IMR-90 (cell line): ENCODE data around the gene RMND1. TPM values are rescaled to one million over a fixed set of nuclear protein-coding genes. Genes with fewer than 3 reads are reported as not detected.
A peak's percentile ranks its signal among the peaks of the same experiment; 100 is the strongest.

Source experiments
- ATAC-seq: fragments of 200-7000 bp; cut with Tn5 transposase; 2 replicates; pipeline ENCODE4 v1.9.1; 2020; ENCODE audit warnings: low read depth, mild to moderate bottlenecking, moderate library complexity
- BruUV-seq: library from RNA; stranded (reverse); fragments of 400-500 nt; replicated peaks from 2 replicates; lab custom pipeline; 2021; lab: Mats Ljungman, UMichigan
- CTCF ChIA-PET: fragments of 300-600 bp; formaldehyde crosslinking; extraction: SDS; loops from one replicate; lab custom pipeline; 2021; ENCODE audit warnings: antibody characterized with exemption; lab: Yijun Ruan, JAX
- POLR2A ChIA-PET: fragments of 300-600 bp; sonication (Branson Sonifier 250); formaldehyde crosslinking; loops from one replicate; lab custom pipeline; 2022; ENCODE audit warnings: antibody characterized with exemption; ENCODE audit not compliant: unreplicated experiment; lab: Charles Lee
- DNase-seq: peaks from one replicate; pipeline ENCODE4 v3.0.0; 2013
- H2AFZ ChIP-seq: replicated peaks from 2 replicates; pipeline ENCODE3; 2013; ENCODE audit warnings: low read length, mild to moderate bottlenecking; ENCODE audit not compliant: poor library complexity
- H2AK5ac ChIP-seq: 2 replicates; pipeline ENCODE4 v1.6.1; 2013; ENCODE audit warnings: low read depth, low read length, inconsistent platforms
- H2AK9ac ChIP-seq: replicated peaks from 2 replicates; pipeline ENCODE3; 2013; ENCODE audit warnings: mild to moderate bottlenecking, low read depth, low read length, moderate library complexity; ENCODE audit not compliant: poor library complexity
- H2BK120ac ChIP-seq: 2 replicates; pipeline ENCODE4 v1.6.1; 2013; ENCODE audit warnings: low read depth, low read length, inconsistent platforms
- H2BK15ac ChIP-seq: 3 replicates; pipeline ENCODE4 v1.6.1; 2013; ENCODE audit warnings: low read depth, low read length, inconsistent platforms
- H2BK20ac ChIP-seq: 2 replicates; pipeline ENCODE4 v1.6.1; 2013; ENCODE audit warnings: low read depth, mild to moderate bottlenecking, inconsistent platforms, low read length, moderate library complexity
- H2BK5ac ChIP-seq: 2 replicates; pipeline ENCODE4 v1.6.1; 2013; ENCODE audit warnings: mild to moderate bottlenecking, low read depth, low read length, inconsistent platforms; ENCODE audit not compliant: poor library complexity, severe bottlenecking
- H3K14ac ChIP-seq: replicated peaks from 2 replicates; pipeline ENCODE4 v1.6.1; 2013; ENCODE audit warnings: low read depth, low read length, inconsistent platforms
- H3K18ac ChIP-seq: 2 replicates; pipeline ENCODE4 v1.6.1; 2013; ENCODE audit warnings: low read depth, low read length, control low read depth
- H3K23ac ChIP-seq: 2 replicates; pipeline ENCODE4 v1.6.1; 2013; ENCODE audit warnings: low read depth, low read length, inconsistent platforms
- H3K27ac ChIP-seq: 2 replicates; pipeline ENCODE4 v1.5.1; 2013; ENCODE audit warnings: mild to moderate bottlenecking, control low read depth, low read length; ENCODE audit not compliant: insufficient read depth
- H3K27me3 ChIP-seq: 2 replicates; pipeline ENCODE4 v1.6.1; 2013; ENCODE audit warnings: low read length; ENCODE audit not compliant: control insufficient read depth, insufficient read depth
- H3K36me3 ChIP-seq: 2 replicates; pipeline ENCODE4 v1.6.1; 2013; ENCODE audit warnings: low read length, mixed read lengths; ENCODE audit not compliant: control insufficient read depth, insufficient read depth
- H3K4ac ChIP-seq: 2 replicates; pipeline ENCODE4 v1.6.1; 2013; ENCODE audit warnings: low read depth, low read length, inconsistent platforms
- H3K4me1 ChIP-seq: 2 replicates; pipeline ENCODE4 v1.6.1; 2013; ENCODE audit warnings: low read length, mixed read lengths; ENCODE audit not compliant: control insufficient read depth, insufficient read depth
- H3K4me2 ChIP-seq: 2 replicates; pipeline ENCODE4 v1.6.1; 2013; ENCODE audit warnings: low read depth, mild to moderate bottlenecking, control low read depth, low read length, moderate library complexity
- H3K4me3 ChIP-seq: 2 replicates; pipeline ENCODE4 v1.5.1; 2013; ENCODE audit warnings: low read depth, mild to moderate bottlenecking, control low read depth, low read length, moderate library complexity; ENCODE audit not compliant: insufficient read depth
- H3K56ac ChIP-seq: 2 replicates; pipeline ENCODE4 v1.6.1; 2013; ENCODE audit warnings: low read length, inconsistent platforms; ENCODE audit not compliant: insufficient read depth; ENCODE audit errors: extremely low read depth
- H3K79me1 ChIP-seq, 2 experiments: 2 replicates each; pipeline ENCODE4 v1.6.1; 2013; ENCODE audit warnings: low read length in 2 of 2, inconsistent platforms in 1 of 2, low read depth in 1 of 2
- H3K9ac ChIP-seq: 2 replicates; pipeline ENCODE4 v1.6.1; 2013; ENCODE audit warnings: low read depth, low read length, control low read depth
- H3K9me1 ChIP-seq: 2 replicates; pipeline ENCODE4 v1.6.1; 2013; ENCODE audit warnings: low read length, inconsistent platforms; ENCODE audit not compliant: insufficient read depth
- H3K9me3 ChIP-seq: 2 replicates; pipeline ENCODE4 v1.6.1; 2013; ENCODE audit warnings: low read length; ENCODE audit not compliant: control insufficient read depth, insufficient read depth
- H4K20me1 ChIP-seq: 2 replicates; pipeline ENCODE4 v1.6.1; 2013; ENCODE audit warnings: low read length, inconsistent platforms; ENCODE audit not compliant: insufficient read depth
- H4K5ac ChIP-seq: 2 replicates; pipeline ENCODE4 v1.6.1; 2013; ENCODE audit warnings: mild to moderate bottlenecking, low read depth, low read length, control low read depth
- H4K8ac ChIP-seq, 2 experiments: 2 replicates each; pipeline ENCODE4 v1.6.1; 2013; ENCODE audit warnings: low read depth in 2 of 2, low read length in 2 of 2, control low read depth in 1 of 2, inconsistent platforms in 1 of 2
- H4K91ac ChIP-seq: 2 replicates; pipeline ENCODE4 v1.6.1; 2013; ENCODE audit warnings: low read depth, low read length, inconsistent platforms; ENCODE audit not compliant: insufficient read depth
- BHLHE40 ChIP-seq: fragments of 150-350 bp; IDR thresholded peaks from 2 replicates; pipeline ENCODE4 v1.6.1; 2016; ENCODE audit warnings: mild to moderate bottlenecking, low read depth, low read length
- CEBPB ChIP-seq: IDR thresholded peaks from 2 replicates; pipeline ENCODE4 v1.6.1; 2012; ENCODE audit warnings: low read depth, low read length, improper control_type of control experiment
- CHD1 ChIP-seq: IDR thresholded peaks from 2 replicates; pipeline ENCODE4 v1.6.1; 2012; ENCODE audit warnings: low read depth, low read length, improper control_type of control experiment
- ELK1 ChIP-seq: fragments of 150-350 bp; IDR thresholded peaks from 2 replicates; pipeline ENCODE4 v1.6.1; 2016; ENCODE audit warnings: low read depth, mild to moderate bottlenecking, low read length, moderate library complexity, borderline replicate concordance
- FOS ChIP-seq: fragments of 150-350 bp; IDR thresholded peaks from 2 replicates; pipeline ENCODE4 v1.6.1; 2016; ENCODE audit warnings: low read depth, low read length
- MAFK ChIP-seq: IDR thresholded peaks from 2 replicates; pipeline ENCODE4 v1.6.1; 2012; ENCODE audit warnings: low read depth, low read length, improper control_type of control experiment
- MAZ ChIP-seq: IDR thresholded peaks from 2 replicates; pipeline ENCODE4 v1.6.1; 2012; ENCODE audit warnings: low read depth, mild to moderate bottlenecking, low read length, improper control_type of control experiment, moderate library complexity, borderline replicate concordance
- MXI1 ChIP-seq: IDR thresholded peaks from 2 replicates; pipeline ENCODE4 v1.6.1; 2012; ENCODE audit warnings: low read depth, mild to moderate bottlenecking, low read length, moderate library complexity, borderline replicate concordance
- NFE2L2 ChIP-seq: fragments of 150-350 bp; IDR thresholded peaks from 2 replicates; pipeline ENCODE4 v1.6.1; 2016; ENCODE audit warnings: low read depth, mild to moderate bottlenecking, low read length
- POLR2A ChIP-seq: IDR thresholded peaks from 2 replicates; pipeline ENCODE4 v1.6.1; 2012; ENCODE audit warnings: mild to moderate bottlenecking, low read depth, low read length
- RAD21 ChIP-seq: IDR thresholded peaks from 2 replicates; pipeline ENCODE4 v1.6.1; 2012; ENCODE audit warnings: low read length, improper control_type of control experiment
- RCOR1 ChIP-seq: IDR thresholded peaks from 2 replicates; pipeline ENCODE4 v1.6.1; 2012; ENCODE audit warnings: mild to moderate bottlenecking, low read length, improper control_type of control experiment; ENCODE audit not compliant: insufficient replicate concordance
- RFX5 ChIP-seq: IDR thresholded peaks from 2 replicates; pipeline ENCODE4 v1.8.0; 2012; ENCODE audit warnings: low read depth, mild to moderate bottlenecking, low read length, moderate library complexity
- SMC3 ChIP-seq: fragments of 150-350 bp; IDR thresholded peaks from 2 replicates; pipeline ENCODE4 v1.6.1; 2016; ENCODE audit warnings: low read depth, mild to moderate bottlenecking, antibody characterized with exemption, low read length, moderate library complexity
- USF2 ChIP-seq: fragments of 150-350 bp; IDR thresholded peaks from 2 replicates; pipeline ENCODE4 v1.6.1; 2017; ENCODE audit warnings: mild to moderate bottlenecking, antibody characterized with exemption, low read length, low read depth
- WGBS, 2 experiments: methylation state at CpG; one replicate each; pipeline versions ENCODE4 v1.1.5 to v1.1.7; 2013; ENCODE audit warnings: missing lambda C conversion rate in 2 of 2; ENCODE audit not compliant: insufficient read length in 1 of 2; ENCODE audit errors: extremely low coverage in 2 of 2; 5-methylcytosine and 5-hydroxymethylcytosine counted together
- dilution Hi-C: fragments of 300-500 bp; cut with HindIII; formaldehyde crosslinking; loops from one replicate; pipeline ENCODE4 v1.14.3; 2018; ENCODE audit warnings: low sequenced_read_pairs; ENCODE audit not compliant: unreplicated experiment
- in situ Hi-C: fragments of 300-500 bp; cut with MboI; formaldehyde crosslinking; loops from 3 replicates; pipeline ENCODE4 v1.14.3; 2019; ENCODE audit warnings: low sequenced_read_pairs, inconsistent platforms, mixed read lengths
- intact Hi-C: fragments of 100-400 bp; cut with micrococcal nuclease; formaldehyde crosslinking; loops from 2 replicates; pipeline ENCODE4 v1.10.0; 2022
- polyA plus RNA-seq, 3 experiments: library from polyadenylated mRNA; depleted of rRNA; stranded (reverse); fragments of >200 nt; gene quantifications; 2 replicates each; pipeline ENCODE4 v1.2.3, GENCODE V29; 2012; ENCODE audit warnings: low replicate concordance in 1 of 3
- total RNA-seq: library from RNA; depleted of rRNA; stranded (reverse); fragments of >200 nt; gene quantifications from 2 replicates; pipeline ENCODE4 v1.2.3, GENCODE V29; 2012
- TF ChIP-seq, protein P1 (sequence below): conservative IDR thresholded peaks from 2 replicates; pipeline ENCODE4 v1.5.1; 2012; ENCODE audit warnings: mild to moderate bottlenecking, low read depth, low read length, improper control_type of control experiment

The RMND1 gene
- total and polyA plus RNA-seq, 2 of the 4 experiments (the other 2 are of a cell fraction): 13.1 to 24.6 TPM

DNA sequence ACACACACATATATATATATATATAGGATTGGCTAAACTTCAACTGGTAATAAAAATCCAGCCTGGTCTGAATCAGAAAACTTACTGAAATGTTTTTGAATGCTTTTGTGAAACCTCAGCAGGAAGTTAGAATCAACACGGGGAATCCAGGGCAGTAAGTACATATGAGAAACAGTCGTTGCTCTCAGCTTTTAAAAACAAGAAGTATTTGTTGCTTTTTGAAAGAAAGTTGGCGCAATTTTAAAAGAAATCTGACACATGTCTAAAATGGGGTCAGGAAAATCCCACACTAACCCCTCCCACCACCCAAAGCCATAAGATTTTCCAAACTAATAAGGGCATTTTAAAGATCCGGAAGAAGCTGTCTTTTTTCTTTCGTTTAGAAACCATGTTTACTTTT lies 30.4 kb upstream of the RMND1 start:
- Histone ChIP-seq H3K36me3 (no peaks in the 10 kb centered on the region), H4K8ac (peak overlapping the region; percentile 37 to 92; a peak in 3 of 4 replicates), H3K23ac (no peak overlapping the region), H2BK15ac (no peak overlapping the region), H4K5ac (peak overlapping the region; percentile 72; the same call in 1 of the 2 replicates), H3K9ac (peak overlapping the region; percentile 66; the same call in 1 of the 2 replicates), H3K27me3 (no peaks in the 10 kb centered on the region), H3K18ac (peak overlapping the region; percentile 57; the same call in 1 of the 2 replicates), H3K9me1 (0 out of 2 replicates have a peak, but pooled peaks cover 3% of the 10 kb centered on the region), H3K4ac (peak overlapping the region; percentile 65; the same call in 1 of the 2 replicates), H2AK5ac (no peak overlapping the region), H3K27ac (0 out of 2 replicates have a peak overlapping the region, but pooled peaks have one; percentile 3), H3K79me1 (no peaks in the 10 kb centered on the region), H2BK20ac (peak overlapping the region; percentile 76), H3K9me3 (no peaks in the 10 kb centered on the region), H3K4me1 (peaks cover 6% of the 10 kb centered on the region; the same call in 1 of the 2 replicates), H3K14ac (no peak overlapping the region; the same call in 1 of the 2 replicates), H2AFZ (no peak overlapping the region), H4K91ac (no peak overlapping the region; the same call in 1 of the 2 replicates), H2BK120ac (peak overlapping the region; percentile 71; the same call in 1 of the 2 replicates), H2AK9ac (no peak overlapping the region), H4K20me1 (no peaks in the 10 kb centered on the region), H3K56ac (no peak overlapping the region; the same call in 1 of the 2 replicates), H3K4me2 (peak overlapping the region; percentile 85; the same call in 1 of the 2 replicates), H3K4me3 (peak overlapping the region; percentile 15; the same call in 1 of the 2 replicates), H2BK5ac (peak overlapping the region; percentile 86)
- ATAC-seq (peak; percentile 54), DNase-seq (peak; percentile 52)
- in situ Hi-C loops (no loop called here), intact Hi-C loops (no loop called here), dilution Hi-C loops (no loop called here)
- WGBS, 2 experiments: no CpG with 5 or more reads among the region's 5 CpGs
- no peak for TF ChIP-seq RFX5
- TF ChIP-seq MAZ: no peak
- no peak for TF ChIP-seq SMC3
- TF ChIP-seq MXI1: no peak
- TF ChIP-seq RCOR1: no peak
- no peak for TF ChIP-seq USF2
- no peak for TF ChIP-seq RAD21
- no peak for TF ChIP-seq CEBPB
- TF ChIP-seq, protein P1, sequence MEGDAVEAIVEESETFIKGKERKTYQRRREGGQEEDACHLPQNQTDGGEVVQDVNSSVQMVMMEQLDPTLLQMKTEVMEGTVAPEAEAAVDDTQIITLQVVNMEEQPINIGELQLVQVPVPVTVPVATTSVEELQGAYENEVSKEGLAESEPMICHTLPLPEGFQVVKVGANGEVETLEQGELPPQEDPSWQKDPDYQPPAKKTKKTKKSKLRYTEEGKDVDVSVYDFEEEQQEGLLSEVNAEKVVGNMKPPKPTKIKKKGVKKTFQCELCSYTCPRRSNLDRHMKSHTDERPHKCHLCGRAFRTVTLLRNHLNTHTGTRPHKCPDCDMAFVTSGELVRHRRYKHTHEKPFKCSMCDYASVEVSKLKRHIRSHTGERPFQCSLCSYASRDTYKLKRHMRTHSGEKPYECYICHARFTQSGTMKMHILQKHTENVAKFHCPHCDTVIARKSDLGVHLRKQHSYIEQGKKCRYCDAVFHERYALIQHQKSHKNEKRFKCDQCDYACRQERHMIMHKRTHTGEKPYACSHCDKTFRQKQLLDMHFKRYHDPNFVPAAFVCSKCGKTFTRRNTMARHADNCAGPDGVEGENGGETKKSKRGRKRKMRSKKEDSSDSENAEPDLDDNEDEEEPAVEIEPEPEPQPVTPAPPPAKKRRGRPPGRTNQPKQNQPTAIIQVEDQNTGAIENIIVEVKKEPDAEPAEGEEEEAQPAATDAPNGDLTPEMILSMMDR: no peak
- TF ChIP-seq NFE2L2: no peak
- no peak for TF ChIP-seq CHD1
- no peak for TF ChIP-seq ELK1
- TF ChIP-seq FOS: no peak
- no peak for TF ChIP-seq POLR2A
- no peak for TF ChIP-seq BHLHE40
- TF ChIP-seq MAFK: no peak
- CTCF ChIA-PET: interaction anchor here (1.7 kb wide), 1 partner anchor 42 kb away, joined by 3 read pairs; no protein-coding TSS in a partner anchor
- POLR2A ChIA-PET: no interaction called here
- no TSS peak for BruUV-seq
